DOHH2 (cell line): ENCODE results near the gene RNGTT.

Source experiments
- CTCF ChIP-seq: fragments of 200-600 bp; sonication (generic); IDR thresholded peaks from one replicate; pipeline ENCODE4 v1.5.1; 2014; ENCODE audit warnings: antibody characterized with exemption, mild to moderate bottlenecking, low read depth, low read length; ENCODE audit not compliant: poor library complexity, severe bottlenecking
- EZH2phosphoT487 ChIP-seq: fragments of 200-600 bp; sonication (generic); IDR thresholded peaks from 2 replicates; pipeline ENCODE4 v1.6.1; 2017; ENCODE audit warnings: borderline replicate concordance, mild to moderate bottlenecking, antibody characterized with exemption, low read length, moderate library complexity, mixed read lengths

- TF ChIP-seq CTCF, result no peak
- no peak for TF ChIP-seq EZH2phosphoT487
Observed at GRCh38 chr6:88840289-88840688, 123.1 kb downstream of the RNGTT start.
